ENCODE results near the gene SRA1. TPM values are rescaled to one million over a fixed set of nuclear protein-coding genes. Genes with fewer than 3 reads are reported as not detected.

The SRA1 gene

Small RNAs within 50 kb of the gene (microRNA-seq; reads per million reads assigned to microRNA genes)
- not detected for gene MIR6831

Measured in HL-60 (cell line).